IMR-90 (cell line): ENCODE data around the gene IRAK2. TPM values are rescaled to one million over a fixed set of nuclear protein-coding genes. Genes with fewer than 3 reads are reported as not detected.
"Not testable (repeated sequence)": the region's sequence is repeated elsewhere in the genome, so short reads cannot be mapped to it uniquely, and the experiment has no call there.

Experiments used
- ATAC-seq: fragments of 200-7000 bp; cut with Tn5 transposase; 2 replicates; pipeline ENCODE4 v1.9.1; 2020; ENCODE audit warnings: low read depth, mild to moderate bottlenecking, moderate library complexity
- BruUV-seq: library from RNA; stranded (reverse); fragments of 400-500 nt; replicated peaks from 2 replicates; lab custom pipeline; 2021; lab: Mats Ljungman, UMichigan
- CTCF ChIA-PET: fragments of 300-600 bp; formaldehyde crosslinking; extraction: SDS; loops from one replicate; lab custom pipeline; 2021; ENCODE audit warnings: antibody characterized with exemption; lab: Yijun Ruan, JAX
- POLR2A ChIA-PET: fragments of 300-600 bp; sonication (Branson Sonifier 250); formaldehyde crosslinking; loops from one replicate; lab custom pipeline; 2022; ENCODE audit warnings: antibody characterized with exemption; ENCODE audit not compliant: unreplicated experiment; lab: Charles Lee
- DNase-seq: peaks from one replicate; pipeline ENCODE4 v3.0.0; 2013
- H2AFZ ChIP-seq: replicated peaks from 2 replicates; pipeline ENCODE3; 2013; ENCODE audit warnings: low read length, mild to moderate bottlenecking; ENCODE audit not compliant: poor library complexity
- H2AK5ac ChIP-seq: 2 replicates; pipeline ENCODE4 v1.6.1; 2013; ENCODE audit warnings: low read depth, low read length, inconsistent platforms
- H2AK9ac ChIP-seq: replicated peaks from 2 replicates; pipeline ENCODE3; 2013; ENCODE audit warnings: mild to moderate bottlenecking, low read depth, low read length, moderate library complexity; ENCODE audit not compliant: poor library complexity
- H2BK120ac ChIP-seq: 2 replicates; pipeline ENCODE4 v1.6.1; 2013; ENCODE audit warnings: low read depth, low read length, inconsistent platforms
- H2BK15ac ChIP-seq: 3 replicates; pipeline ENCODE4 v1.6.1; 2013; ENCODE audit warnings: low read depth, low read length, inconsistent platforms
- H2BK20ac ChIP-seq: 2 replicates; pipeline ENCODE4 v1.6.1; 2013; ENCODE audit warnings: low read depth, mild to moderate bottlenecking, inconsistent platforms, low read length, moderate library complexity
- H2BK5ac ChIP-seq: 2 replicates; pipeline ENCODE4 v1.6.1; 2013; ENCODE audit warnings: mild to moderate bottlenecking, low read depth, low read length, inconsistent platforms; ENCODE audit not compliant: poor library complexity, severe bottlenecking
- H3K14ac ChIP-seq: replicated peaks from 2 replicates; pipeline ENCODE4 v1.6.1; 2013; ENCODE audit warnings: low read depth, low read length, inconsistent platforms
- H3K18ac ChIP-seq: 2 replicates; pipeline ENCODE4 v1.6.1; 2013; ENCODE audit warnings: low read depth, low read length, control low read depth
- H3K23ac ChIP-seq: 2 replicates; pipeline ENCODE4 v1.6.1; 2013; ENCODE audit warnings: low read depth, low read length, inconsistent platforms
- H3K27ac ChIP-seq: 2 replicates; pipeline ENCODE4 v1.5.1; 2013; ENCODE audit warnings: mild to moderate bottlenecking, control low read depth, low read length; ENCODE audit not compliant: insufficient read depth
- H3K27me3 ChIP-seq: 2 replicates; pipeline ENCODE4 v1.6.1; 2013; ENCODE audit warnings: low read length; ENCODE audit not compliant: control insufficient read depth, insufficient read depth
- H3K36me3 ChIP-seq: 2 replicates; pipeline ENCODE4 v1.6.1; 2013; ENCODE audit warnings: low read length, mixed read lengths; ENCODE audit not compliant: control insufficient read depth, insufficient read depth
- H3K4ac ChIP-seq: 2 replicates; pipeline ENCODE4 v1.6.1; 2013; ENCODE audit warnings: low read depth, low read length, inconsistent platforms
- H3K4me1 ChIP-seq: 2 replicates; pipeline ENCODE4 v1.6.1; 2013; ENCODE audit warnings: low read length, mixed read lengths; ENCODE audit not compliant: control insufficient read depth, insufficient read depth
- H3K4me2 ChIP-seq: 2 replicates; pipeline ENCODE4 v1.6.1; 2013; ENCODE audit warnings: low read depth, mild to moderate bottlenecking, control low read depth, low read length, moderate library complexity
- H3K4me3 ChIP-seq: 2 replicates; pipeline ENCODE4 v1.5.1; 2013; ENCODE audit warnings: low read depth, mild to moderate bottlenecking, control low read depth, low read length, moderate library complexity; ENCODE audit not compliant: insufficient read depth
- H3K56ac ChIP-seq: 2 replicates; pipeline ENCODE4 v1.6.1; 2013; ENCODE audit warnings: low read length, inconsistent platforms; ENCODE audit not compliant: insufficient read depth; ENCODE audit errors: extremely low read depth
- H3K79me1 ChIP-seq, 2 experiments: 2 replicates each; pipeline ENCODE4 v1.6.1; 2013; ENCODE audit warnings: low read length in 2 of 2, inconsistent platforms in 1 of 2, low read depth in 1 of 2
- H3K9ac ChIP-seq: 2 replicates; pipeline ENCODE4 v1.6.1; 2013; ENCODE audit warnings: low read depth, low read length, control low read depth
- H3K9me1 ChIP-seq: 2 replicates; pipeline ENCODE4 v1.6.1; 2013; ENCODE audit warnings: low read length, inconsistent platforms; ENCODE audit not compliant: insufficient read depth
- H3K9me3 ChIP-seq: 2 replicates; pipeline ENCODE4 v1.6.1; 2013; ENCODE audit warnings: low read length; ENCODE audit not compliant: control insufficient read depth, insufficient read depth
- H4K20me1 ChIP-seq: 2 replicates; pipeline ENCODE4 v1.6.1; 2013; ENCODE audit warnings: low read length, inconsistent platforms; ENCODE audit not compliant: insufficient read depth
- H4K5ac ChIP-seq: 2 replicates; pipeline ENCODE4 v1.6.1; 2013; ENCODE audit warnings: mild to moderate bottlenecking, low read depth, low read length, control low read depth
- H4K8ac ChIP-seq, 2 experiments: 2 replicates each; pipeline ENCODE4 v1.6.1; 2013; ENCODE audit warnings: low read depth in 2 of 2, low read length in 2 of 2, control low read depth in 1 of 2, inconsistent platforms in 1 of 2
- H4K91ac ChIP-seq: 2 replicates; pipeline ENCODE4 v1.6.1; 2013; ENCODE audit warnings: low read depth, low read length, inconsistent platforms; ENCODE audit not compliant: insufficient read depth
- CTCF ChIP-seq: conservative IDR thresholded peaks from 2 replicates; pipeline ENCODE4 v1.5.1; 2012; ENCODE audit warnings: mild to moderate bottlenecking, low read depth, low read length, improper control_type of control experiment
- ELK1 ChIP-seq: fragments of 150-350 bp; IDR thresholded peaks from 2 replicates; pipeline ENCODE4 v1.6.1; 2016; ENCODE audit warnings: low read depth, mild to moderate bottlenecking, low read length, moderate library complexity, borderline replicate concordance
- FOS ChIP-seq: fragments of 150-350 bp; IDR thresholded peaks from 2 replicates; pipeline ENCODE4 v1.6.1; 2016; ENCODE audit warnings: low read depth, low read length
- WGBS, 2 experiments: methylation state at CpG; one replicate each; pipeline versions ENCODE4 v1.1.5 to v1.1.7; 2013; ENCODE audit warnings: missing lambda C conversion rate in 2 of 2; ENCODE audit not compliant: insufficient read length in 1 of 2; ENCODE audit errors: extremely low coverage in 2 of 2; 5-methylcytosine and 5-hydroxymethylcytosine counted together
- dilution Hi-C: fragments of 300-500 bp; cut with HindIII; formaldehyde crosslinking; loops from one replicate; pipeline ENCODE4 v1.14.3; 2018; ENCODE audit warnings: low sequenced_read_pairs; ENCODE audit not compliant: unreplicated experiment
- in situ Hi-C: fragments of 300-500 bp; cut with MboI; formaldehyde crosslinking; loops from 3 replicates; pipeline ENCODE4 v1.14.3; 2019; ENCODE audit warnings: low sequenced_read_pairs, inconsistent platforms, mixed read lengths
- intact Hi-C: fragments of 100-400 bp; cut with micrococcal nuclease; formaldehyde crosslinking; loops from 2 replicates; pipeline ENCODE4 v1.10.0; 2022
- polyA plus RNA-seq, 3 experiments: library from polyadenylated mRNA; depleted of rRNA; stranded (reverse); fragments of >200 nt; gene quantifications; 2 replicates each; pipeline ENCODE4 v1.2.3, GENCODE V29; 2012; ENCODE audit warnings: low replicate concordance in 1 of 3
- total RNA-seq: library from RNA; depleted of rRNA; stranded (reverse); fragments of >200 nt; gene quantifications from 2 replicates; pipeline ENCODE4 v1.2.3, GENCODE V29; 2012

Gene IRAK2
- total and polyA plus RNA-seq, 2 of the 4 experiments (the other 2 are of a cell fraction), result 6.9 to 8.1 TPM

GRCh38 chr3:10157031-10157430, 7.7 kb upstream of the IRAK2 start:
- no peaks in the 10 kb centered on the region for H4K20me1 ChIP-seq
- no peak overlapping the region for H2BK120ac ChIP-seq
- H3K4ac ChIP-seq, result no peak overlapping the region
- no CpG with 5 or more reads among the region's 4 CpGs for WGBS, 2 experiments
- no peaks in the 10 kb centered on the region for H3K9me3 ChIP-seq
- no TSS peak for BruUV-seq
- no peak overlapping the region for H4K8ac ChIP-seq
- H2AK5ac ChIP-seq, result no peak overlapping the region
- H3K23ac ChIP-seq, result no peak overlapping the region
- H3K4me3 ChIP-seq, result no peak overlapping the region
- CTCF ChIA-PET, result no interaction called here
- no peak overlapping the region for H3K9ac ChIP-seq
- H2BK20ac ChIP-seq, result no peak overlapping the region
- H4K5ac ChIP-seq, result no peak overlapping the region
- no peak overlapping the region for H3K27ac ChIP-seq
- in situ Hi-C loops (no loop called here), intact Hi-C loops (no loop called here), dilution Hi-C loops (no loop called here)
- no peaks in the 10 kb centered on the region for H3K9me1 ChIP-seq
- no peak overlapping the region for H2BK5ac ChIP-seq
- no peak overlapping the region for H3K4me2 ChIP-seq
- no peak overlapping the region for H4K91ac ChIP-seq
- no peak overlapping the region for H2AFZ ChIP-seq
- H3K4me1 ChIP-seq, result no peaks in the 10 kb centered on the region
- H2AK9ac ChIP-seq, result no peak overlapping the region
- no peak overlapping the region for H3K18ac ChIP-seq
- DNase-seq (no peak), ATAC-seq (no peak)
- H3K36me3 ChIP-seq, result peaks cover 10% of the 10 kb centered on the region
- no peaks in the 10 kb centered on the region for H3K27me3 ChIP-seq
- H2BK15ac ChIP-seq, result no peak overlapping the region
- H3K14ac ChIP-seq, result no peak overlapping the region
- TF ChIP-seq CTCF (no peak), ELK1 (no peak), FOS (no peak)
- H3K56ac ChIP-seq, result no peak overlapping the region
- no peaks in the 10 kb centered on the region for H3K79me1 ChIP-seq
- POLR2A ChIA-PET, result no interaction called here

- H3K27me3 ChIP-seq, in situ Hi-C loops, H2BK20ac ChIP-seq, H4K5ac ChIP-seq, H2AK9ac ChIP-seq, H4K8ac ChIP-seq, H2AFZ ChIP-seq, dilution Hi-C loops, H4K20me1 ChIP-seq, H3K4me3 ChIP-seq, H2AK5ac ChIP-seq, intact Hi-C loops, H3K9ac ChIP-seq, H3K14ac ChIP-seq, H3K4ac ChIP-seq, H2BK5ac ChIP-seq, H2BK120ac ChIP-seq, H3K79me1 ChIP-seq, H3K27ac ChIP-seq, CTCF ChIA-PET, H3K23ac ChIP-seq, H3K4me2 ChIP-seq, H3K36me3 ChIP-seq, BruUV-seq, DNase-seq, H4K91ac ChIP-seq, H3K9me1 ChIP-seq, H3K4me1 ChIP-seq, H3K18ac ChIP-seq, ATAC-seq, POLR2A ChIA-PET, H2BK15ac ChIP-seq, H3K9me3 ChIP-seq, H3K56ac ChIP-seq: not testable (repeated sequence)
- no CpG with 5 or more reads among the region's 6 CpGs for WGBS, 2 experiments
These were observed 6.2 kb upstream of the IRAK2 start for GRCh38 chr3:10158555-10158954.
